SU-DHL-6 (cell line): ENCODE data around the gene SPATA16.

Experiments
- H2AFZ ChIP-seq: fragments of 200-600 bp; sonication (generic); 2 replicates; pipeline ENCODE4 v1.6.1; 2014; ENCODE audit warnings: low read depth, mild to moderate bottlenecking, moderate library complexity, mixed read lengths, antibody characterized with exemption, low read length; ENCODE audit not compliant: severe bottlenecking
- H3F3A ChIP-seq: fragments of 200-600 bp; shearing (Covaris generic); 2 replicates; pipeline ENCODE4 v1.6.0; 2016; ENCODE audit warnings: antibody characterized with exemption, mild to moderate bottlenecking; ENCODE audit not compliant: insufficient read depth
- H3K27ac ChIP-seq: fragments of 200-600 bp; sonication (generic); 2 replicates; pipeline ENCODE4 v1.5.1; 2016; ENCODE audit warnings: low read depth, mild to moderate bottlenecking, low read length, moderate library complexity, mixed read lengths
- H3K27me3 ChIP-seq: fragments of 200-600 bp; sonication (generic), shearing (Covaris generic); 2 replicates; pipeline ENCODE4 v1.6.0; 2014; ENCODE audit warnings: mild to moderate bottlenecking, low read length
- H3K36me3 ChIP-seq: fragments of 200-600 bp; sonication (generic); 2 replicates; pipeline ENCODE4 v1.6.1; 2014; ENCODE audit warnings: mild to moderate bottlenecking, low read length, mixed read lengths
- H3K4me2 ChIP-seq: fragments of 300-600, 200-600 bp; shearing (Covaris generic), sonication (generic); 2 replicates; pipeline ENCODE4 v1.6.0; 2014; ENCODE audit warnings: low read length, low read depth, mild to moderate bottlenecking; ENCODE audit not compliant: poor library complexity, severe bottlenecking
- H3K4me3 ChIP-seq: fragments of 200-600 bp; sonication (generic); 2 replicates; pipeline ENCODE4 v1.5.1; 2014; ENCODE audit warnings: antibody characterized with exemption, low read length, mild to moderate bottlenecking, mixed read lengths; ENCODE audit not compliant: insufficient read depth, poor library complexity, severe bottlenecking
- H3K79me2 ChIP-seq: fragments of 200-600 bp; sonication (generic); 2 replicates; pipeline ENCODE4 v1.6.1; 2014; ENCODE audit warnings: mild to moderate bottlenecking, low read length, moderate library complexity; ENCODE audit not compliant: insufficient read depth
- H3K9ac ChIP-seq: fragments of 200-600 bp; sonication (generic); 2 replicates; pipeline ENCODE4 v1.7.0; 2014; ENCODE audit warnings: mild to moderate bottlenecking, low read length
- H3K9me2 ChIP-seq: fragments of 200-600 bp; sonication (generic); replicated peaks from 2 replicates; pipeline ENCODE4 v1.6.1; 2014; ENCODE audit warnings: low read length; ENCODE audit not compliant: insufficient read depth
- H3K9me3 ChIP-seq: fragments of 200-600 bp; sonication (generic); 2 replicates; pipeline ENCODE4 v1.6.1; 2014; ENCODE audit warnings: low read length, mixed read lengths; ENCODE audit not compliant: insufficient read depth
- H4K20me1 ChIP-seq: fragments of 200-600 bp; sonication (generic); 2 replicates; pipeline ENCODE4 v1.6.1; 2014; ENCODE audit warnings: low read depth, mild to moderate bottlenecking, antibody characterized with exemption, low read length, moderate library complexity, mixed read lengths
- EZH2phosphoT487 ChIP-seq: fragments of 200-600 bp; sonication (generic), shearing (Covaris generic); conservative IDR thresholded peaks from 2 replicates; pipeline ENCODE4 v1.6.1; 2018; ENCODE audit warnings: mild to moderate bottlenecking, antibody characterized with exemption, low read length, moderate library complexity, mixed read lengths
- TF ChIP-seq, protein P1 (sequence below): fragments of 200-600 bp; sonication (generic); IDR thresholded peaks from one replicate; pipeline ENCODE4 v1.5.1; 2017; ENCODE audit warnings: antibody characterized with exemption, mild to moderate bottlenecking, low read length, moderate library complexity; ENCODE audit not compliant: insufficient read depth, poor library complexity, severe bottlenecking

SPATA16 gene

DNA sequence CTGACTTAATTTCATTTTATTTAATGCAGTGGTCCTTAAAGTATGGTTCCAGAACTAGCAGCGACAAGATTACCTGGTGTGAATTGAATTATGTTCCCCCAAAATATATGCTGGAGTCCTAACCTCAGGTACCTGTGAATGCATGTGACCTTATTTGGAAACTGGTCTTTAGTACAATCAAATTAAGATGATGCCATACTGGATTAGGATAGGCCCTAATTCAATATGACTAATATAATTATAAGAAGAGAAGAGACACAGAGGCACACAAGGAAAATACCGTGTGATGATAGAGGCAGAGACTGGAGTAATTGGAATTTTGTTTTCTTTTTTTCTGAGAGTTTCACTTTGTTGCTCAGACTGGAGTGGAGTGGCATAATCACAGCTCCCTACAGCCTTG is 12.6 kb upstream of the SPATA16 start:
- H3K27me3 ChIP-seq, result no peaks in the 10 kb centered on the region
- H3K9me2 ChIP-seq, result no peaks in the 10 kb centered on the region
- no peak overlapping the region for H3K4me3 ChIP-seq
- H3K79me2 ChIP-seq, result no peaks in the 10 kb centered on the region
- no peak overlapping the region for H3K27ac ChIP-seq
- no peak overlapping the region for H3K4me2 ChIP-seq
- TF ChIP-seq, protein P1, sequence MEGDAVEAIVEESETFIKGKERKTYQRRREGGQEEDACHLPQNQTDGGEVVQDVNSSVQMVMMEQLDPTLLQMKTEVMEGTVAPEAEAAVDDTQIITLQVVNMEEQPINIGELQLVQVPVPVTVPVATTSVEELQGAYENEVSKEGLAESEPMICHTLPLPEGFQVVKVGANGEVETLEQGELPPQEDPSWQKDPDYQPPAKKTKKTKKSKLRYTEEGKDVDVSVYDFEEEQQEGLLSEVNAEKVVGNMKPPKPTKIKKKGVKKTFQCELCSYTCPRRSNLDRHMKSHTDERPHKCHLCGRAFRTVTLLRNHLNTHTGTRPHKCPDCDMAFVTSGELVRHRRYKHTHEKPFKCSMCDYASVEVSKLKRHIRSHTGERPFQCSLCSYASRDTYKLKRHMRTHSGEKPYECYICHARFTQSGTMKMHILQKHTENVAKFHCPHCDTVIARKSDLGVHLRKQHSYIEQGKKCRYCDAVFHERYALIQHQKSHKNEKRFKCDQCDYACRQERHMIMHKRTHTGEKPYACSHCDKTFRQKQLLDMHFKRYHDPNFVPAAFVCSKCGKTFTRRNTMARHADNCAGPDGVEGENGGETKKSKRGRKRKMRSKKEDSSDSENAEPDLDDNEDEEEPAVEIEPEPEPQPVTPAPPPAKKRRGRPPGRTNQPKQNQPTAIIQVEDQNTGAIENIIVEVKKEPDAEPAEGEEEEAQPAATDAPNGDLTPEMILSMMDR, result no peak
- no peak for TF ChIP-seq EZH2phosphoT487
- H3K36me3 ChIP-seq, result no peaks in the 10 kb centered on the region
- H4K20me1 ChIP-seq, result no peaks in the 10 kb centered on the region
- no peaks in the 10 kb centered on the region for H3K9me3 ChIP-seq
- H3F3A ChIP-seq, result no peaks in the 10 kb centered on the region
- no peak overlapping the region for H3K9ac ChIP-seq
- no peak overlapping the region for H2AFZ ChIP-seq

DNA sequence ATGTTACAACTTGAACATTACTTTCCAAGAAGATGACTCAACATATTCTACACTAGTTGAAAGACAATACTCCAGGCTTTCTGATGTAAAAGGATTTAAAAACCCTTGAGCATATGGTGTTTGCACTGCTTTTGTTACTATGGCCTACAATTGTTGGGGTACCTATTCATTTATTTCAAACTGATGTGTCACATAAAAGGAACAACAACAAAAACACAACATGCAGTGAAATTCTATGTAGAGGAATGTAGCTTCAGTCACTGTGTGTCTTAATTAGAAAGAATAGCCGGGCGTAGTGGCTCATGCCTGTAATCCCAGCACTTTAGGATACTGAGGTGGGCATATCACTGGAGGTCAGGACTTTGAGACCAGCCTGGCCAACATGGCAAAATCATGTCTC is 1.6 kb downstream of the SPATA16 start:
- Histone ChIP-seq H3K4me3 (no peak overlapping the region), H3K9me2 (no peaks in the 10 kb centered on the region), H3K4me2 (no peak overlapping the region), H2AFZ (no peak overlapping the region), H3K9ac (no peak overlapping the region), H3F3A (no peaks in the 10 kb centered on the region), H3K79me2 (no peaks in the 10 kb centered on the region), H3K27me3 (no peaks in the 10 kb centered on the region), H4K20me1 (no peaks in the 10 kb centered on the region), H3K9me3 (no peaks in the 10 kb centered on the region), H3K36me3 (no peaks in the 10 kb centered on the region), H3K27ac (no peak overlapping the region)
- TF ChIP-seq, protein P1, result no peak
- TF ChIP-seq EZH2phosphoT487, result no peak

DNA sequence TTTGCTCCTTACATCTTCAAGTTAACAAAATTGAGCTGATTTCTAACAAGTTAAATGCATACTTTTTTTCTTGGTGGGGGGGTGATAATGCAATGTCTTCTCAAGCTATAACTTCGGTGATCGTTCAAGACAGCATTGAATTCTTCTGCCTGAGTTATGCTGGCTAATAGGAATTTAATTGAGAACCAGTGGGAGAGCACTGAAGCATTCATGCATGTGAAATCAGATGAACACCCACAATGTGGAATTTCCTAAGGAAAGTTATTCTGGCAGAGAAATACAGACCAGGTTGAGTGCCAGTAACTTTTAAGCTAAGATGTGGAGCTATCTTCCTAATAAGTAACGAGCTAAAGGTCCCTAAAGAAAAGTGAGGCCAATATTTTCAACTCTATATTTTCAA is 3.0 kb downstream of the SPATA16 start:
- Histone ChIP-seq H2AFZ (no peak overlapping the region), H3K27ac (no peak overlapping the region), H3K36me3 (no peaks in the 10 kb centered on the region), H3K79me2 (no peaks in the 10 kb centered on the region), H3K9me3 (no peaks in the 10 kb centered on the region), H3K9me2 (no peaks in the 10 kb centered on the region), H3K4me3 (no peak overlapping the region), H3K9ac (no peak overlapping the region), H3K27me3 (no peaks in the 10 kb centered on the region), H4K20me1 (no peaks in the 10 kb centered on the region), H3F3A (no peaks in the 10 kb centered on the region), H3K4me2 (no peak overlapping the region)
- TF ChIP-seq EZH2phosphoT487, result no peak
- TF ChIP-seq, protein P1, result no peak
